PFSK-1 (cell line): ENCODE measurements around the gene QSER1.

Experiments
- POLR2AphosphoS5 ChIP-seq: IDR thresholded peaks from 2 replicates; pipeline ENCODE4 v1.6.1; 2012; ENCODE audit warnings: low read depth, mild to moderate bottlenecking, control low read depth, low read length, moderate library complexity
- REST ChIP-seq, 2 experiments: IDR thresholded peaks; 2 replicates each; pipeline versions ENCODE4 v1.6.1 to v1.8.0; 2011 to 2012; ENCODE audit warnings: low read depth in 2 of 2, low read length in 2 of 2, control low read depth in 1 of 2, inconsistent platforms in 1 of 2, mild to moderate bottlenecking in 1 of 2, moderate library complexity in 1 of 2; ENCODE audit not compliant: insufficient read depth in 1 of 2
- SIN3A ChIP-seq: IDR thresholded peaks from 2 replicates; pipeline ENCODE4 v1.6.1; 2012; ENCODE audit warnings: mild to moderate bottlenecking, low read length, moderate library complexity, borderline replicate concordance; ENCODE audit not compliant: insufficient read depth
- TAF1 ChIP-seq: IDR thresholded peaks from 2 replicates; pipeline ENCODE4 v1.6.1; 2012; ENCODE audit warnings: low read length, control low read depth, borderline replicate concordance; ENCODE audit not compliant: insufficient read depth

- no peak for TF ChIP-seq POLR2AphosphoS5
- no peak for TF ChIP-seq REST (IDR thresholded peaks at IDR 0.05; ENCODE audit: insufficient read depth in 1 of 2, low read depth in 2 of 2, low read length in 2 of 2)
- no peak for TF ChIP-seq TAF1
- TF ChIP-seq SIN3A, result no peak
Observed at GRCh38 chr11:32851251-32851650, 41.4 kb upstream of the QSER1 start.
